ENCODE data around the gene DENND2A. TPM values are rescaled to one million over a fixed set of nuclear protein-coding genes. Genes with fewer than 3 reads are reported as not detected.
"Not testable (repeated sequence)": the region's sequence is repeated elsewhere in the genome, so short reads cannot be mapped to it uniquely, and the experiment has no call there.

DENND2A gene
- total and polyA plus RNA-seq, 2 experiments from 2014 or later, result 6.7 to 8.4 TPM

GRCh38 chr7:140621401-140622021 is 19.1 kb downstream of the DENND2A start:
- Histone ChIP-seq H3K9me2 (replicated peaks; ENCODE audit: insufficient read depth) (no peaks in the 10 kb centered on the region), H3K4me2 (no peak overlapping the region), H3K27ac (no peak overlapping the region), H4K20me1 (ENCODE audit: insufficient read depth, poor library complexity, severe bottlenecking) (no peaks in the 10 kb centered on the region), H3K4me3 (no peak overlapping the region), H3K79me2 (peaks cover 4% of the 10 kb centered on the region), H3K27me3 (no peaks in the 10 kb centered on the region), H3K4me1 (ENCODE audit: insufficient read depth) (peaks cover 5% of the 10 kb centered on the region), H3K36me3 (replicated peaks; ENCODE audit: insufficient read depth, low read depth) (no peaks in the 10 kb centered on the region), H3K9me3 (ENCODE audit: low read depth) (no peaks in the 10 kb centered on the region), H2AFZ (no peak overlapping the region)
- WGBS (ENCODE audit: low lambda C conversion rate, missing lambda C conversion rate), result 85% methylated on average over 7 of the region's 7 CpGs
- DNase-seq (ENCODE audit: low spot score), result no peak
- no peak for TF ChIP-seq CTCF (IDR thresholded peaks at IDR 0.05; ENCODE audit: poor library complexity)

- not testable (repeated sequence) for H3K9me3 ChIP-seq (ENCODE audit: low read depth); H4K20me1 ChIP-seq (ENCODE audit: insufficient read depth, poor library complexity, severe bottlenecking); DNase-seq (ENCODE audit: low spot score); H3K36me3 ChIP-seq (replicated peaks; ENCODE audit: insufficient read depth, low read depth); H2AFZ ChIP-seq; H3K27me3 ChIP-seq; H3K79me2 ChIP-seq; H3K4me3 ChIP-seq; H3K27ac ChIP-seq; H3K4me1 ChIP-seq (ENCODE audit: insufficient read depth); H3K4me2 ChIP-seq; H3K9me2 ChIP-seq (replicated peaks; ENCODE audit: insufficient read depth)
- WGBS (ENCODE audit: low lambda C conversion rate, missing lambda C conversion rate), result 95% methylated on average over 11 of the region's 11 CpGs
Measured at GRCh38 chr7:140619915-140620510, 20.6 kb downstream of the DENND2A start.

- no peaks in the 10 kb centered on the region for H3K4me1 ChIP-seq (ENCODE audit: insufficient read depth)
- H4K20me1 ChIP-seq (ENCODE audit: insufficient read depth, poor library complexity, severe bottlenecking), result no peaks in the 10 kb centered on the region
- H3K4me3 ChIP-seq, result no peak overlapping the region
- TF ChIP-seq CTCF (IDR thresholded peaks at IDR 0.05; ENCODE audit: poor library complexity), result no peak
- no peak for TF ChIP-seq EZH2phosphoT487 (IDR thresholded peaks at IDR 0.05; ENCODE audit: low read depth, severe bottlenecking, unreplicated experiment)
- no peak for TF ChIP-seq EZH2 (IDR thresholded peaks at IDR 0.05; ENCODE audit: borderline replicate concordance)
- no peaks in the 10 kb centered on the region for H3K36me3 ChIP-seq (replicated peaks; ENCODE audit: insufficient read depth, low read depth)
- no peak overlapping the region for H3K4me2 ChIP-seq
- H2AFZ ChIP-seq, result no peak overlapping the region
- peaks cover 4% of the 10 kb centered on the region for H3K79me2 ChIP-seq
- H3K9me3 ChIP-seq (ENCODE audit: low read depth), result no peaks in the 10 kb centered on the region
- H3K27ac ChIP-seq, result no peak overlapping the region
- 84% methylated on average over 1 of the region's 1 CpG for WGBS (ENCODE audit: low lambda C conversion rate, missing lambda C conversion rate)
- no peaks in the 10 kb centered on the region for H3K27me3 ChIP-seq
- DNase-seq (ENCODE audit: low spot score), result no peak
- no peaks in the 10 kb centered on the region for H3K9me2 ChIP-seq (replicated peaks; ENCODE audit: insufficient read depth)
Measured at GRCh38 chr7:140619176-140619575, 21.4 kb downstream of the DENND2A start.

GRCh38 chr7:140618306-140618705 is 22.3 kb downstream of the DENND2A start:
- no peak overlapping the region for H3K4me3 ChIP-seq
- TF ChIP-seq CTCF (IDR thresholded peaks at IDR 0.05; ENCODE audit: poor library complexity) (no peak), EZH2 (IDR thresholded peaks at IDR 0.05; ENCODE audit: borderline replicate concordance) (no peak), EZH2phosphoT487 (IDR thresholded peaks at IDR 0.05; ENCODE audit: low read depth, severe bottlenecking, unreplicated experiment) (no peak)
- H3K4me2 ChIP-seq, result no peak overlapping the region
- H3K9me3 ChIP-seq (ENCODE audit: low read depth), result no peaks in the 10 kb centered on the region
- DNase-seq (ENCODE audit: low spot score), result no peak
- no peaks in the 10 kb centered on the region for H3K9me2 ChIP-seq (replicated peaks; ENCODE audit: insufficient read depth)
- H3K27me3 ChIP-seq, result no peaks in the 10 kb centered on the region
- no peaks in the 10 kb centered on the region for H3K36me3 ChIP-seq (replicated peaks; ENCODE audit: insufficient read depth, low read depth)
- 96% methylated on average over 5 of the region's 5 CpGs for WGBS (ENCODE audit: low lambda C conversion rate, missing lambda C conversion rate)
- no peak overlapping the region for H2AFZ ChIP-seq
- no peaks in the 10 kb centered on the region for H4K20me1 ChIP-seq (ENCODE audit: insufficient read depth, poor library complexity, severe bottlenecking)
- no peaks in the 10 kb centered on the region for H3K4me1 ChIP-seq (ENCODE audit: insufficient read depth)
- H3K79me2 ChIP-seq, result peaks cover 4% of the 10 kb centered on the region
- H3K27ac ChIP-seq, result no peak overlapping the region

Data from hepatocyte (in vitro differentiated cells).